Tibial nerve (tissue), 4 donors: ENCODE data around the gene USP35.

Source experiments
- CTCF ChIP-seq, 5 experiments: fragments of 200-600 bp in 3 of 5; fragments of 450-650 bp in 2 of 5; sonication (generic) in 3 of 5; IDR thresholded peaks; one replicate each; pipeline ENCODE4 v1.5.1; 2016 to 2019; ENCODE audit warnings: antibody characterized with exemption in 5 of 5, mild to moderate bottlenecking in 3 of 5, moderate library complexity in 2 of 5
- EP300 ChIP-seq, 2 donors: sonication (generic); formaldehyde crosslinking; IDR thresholded peaks; one replicate each; pipeline ENCODE4 v1.6.1; 2017; ENCODE audit warnings: antibody characterized with exemption in 2 of 2, mild to moderate bottlenecking in 1 of 2

GRCh38 chr11:78259777-78260487 is 71.2 kb downstream of the USP35 start:
- no peak for TF ChIP-seq CTCF (IDR thresholded peaks at IDR 0.05)
- TF ChIP-seq EP300 (IDR thresholded peaks at IDR 0.05): no peak
